ENCODE data around the gene PRR15L.
"Not testable (repeated sequence)": the region's sequence is repeated elsewhere in the genome, so short reads cannot be mapped to it uniquely, and the experiment has no call there.

The PRR15L gene

GRCh38 chr17:47988445-47988844, 30.8 kb upstream of the PRR15L start:
- DNase-seq (ENCODE audit: low read depth in 3 of 3): not testable (repeated sequence)

DNA sequence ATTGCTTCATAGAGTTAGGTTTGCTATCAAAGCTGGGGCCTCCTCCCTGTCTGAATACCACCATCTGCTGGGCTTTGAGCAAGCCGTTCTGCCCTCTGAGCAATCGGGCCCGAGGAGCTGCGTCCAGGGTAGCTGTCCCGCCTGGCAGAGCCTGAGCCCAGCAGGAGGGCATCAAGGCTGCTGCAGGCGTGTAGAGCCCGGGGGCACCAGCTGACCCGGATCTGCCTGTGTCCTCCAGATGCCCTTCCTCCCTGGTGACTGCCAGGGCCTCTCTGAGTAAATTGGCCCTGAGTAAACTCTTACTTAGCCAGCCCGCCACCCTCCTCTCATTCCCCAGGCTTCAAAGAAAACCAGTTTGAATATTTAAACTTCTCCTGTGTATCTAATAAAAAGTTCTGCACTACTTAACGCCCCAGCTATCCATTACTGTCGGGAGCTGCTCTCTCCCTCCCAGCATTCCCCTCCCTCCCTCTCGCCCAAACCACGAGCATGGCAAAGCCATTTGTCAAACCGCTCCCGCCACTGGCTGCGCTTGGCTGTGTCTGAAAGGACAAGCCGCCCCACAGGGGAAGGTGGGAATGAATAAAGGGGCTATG, 29.7 kb upstream of the PRR15L start:
- no peak for DNase-seq (ENCODE audit: low read depth in 3 of 3)

DNA sequence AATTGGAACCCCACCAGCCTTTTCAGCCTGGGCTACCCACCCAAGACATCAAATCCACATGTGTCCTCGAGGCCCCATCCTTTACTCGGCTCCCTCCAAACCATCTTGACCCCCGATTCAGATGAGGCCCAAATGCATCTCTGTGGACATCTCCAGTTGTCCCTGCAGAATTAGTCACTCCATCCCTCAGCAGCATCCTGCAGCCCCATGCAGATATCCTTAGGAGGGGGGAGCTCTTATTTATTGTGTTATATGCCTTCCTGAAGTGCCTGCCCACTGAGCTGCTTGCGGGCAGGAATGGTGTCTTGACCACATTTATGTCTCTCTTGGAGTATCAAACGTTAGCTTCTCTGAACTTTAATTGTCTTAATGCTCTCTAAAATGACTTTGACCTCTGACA, 28.8 kb upstream of the PRR15L start:
- DNase-seq (ENCODE audit: low read depth in 3 of 3): no peak

GRCh38 chr17:47983492-47984223, 26.0 kb upstream of the PRR15L start:
- no peak for DNase-seq (ENCODE audit: low read depth in 3 of 3)

DNA sequence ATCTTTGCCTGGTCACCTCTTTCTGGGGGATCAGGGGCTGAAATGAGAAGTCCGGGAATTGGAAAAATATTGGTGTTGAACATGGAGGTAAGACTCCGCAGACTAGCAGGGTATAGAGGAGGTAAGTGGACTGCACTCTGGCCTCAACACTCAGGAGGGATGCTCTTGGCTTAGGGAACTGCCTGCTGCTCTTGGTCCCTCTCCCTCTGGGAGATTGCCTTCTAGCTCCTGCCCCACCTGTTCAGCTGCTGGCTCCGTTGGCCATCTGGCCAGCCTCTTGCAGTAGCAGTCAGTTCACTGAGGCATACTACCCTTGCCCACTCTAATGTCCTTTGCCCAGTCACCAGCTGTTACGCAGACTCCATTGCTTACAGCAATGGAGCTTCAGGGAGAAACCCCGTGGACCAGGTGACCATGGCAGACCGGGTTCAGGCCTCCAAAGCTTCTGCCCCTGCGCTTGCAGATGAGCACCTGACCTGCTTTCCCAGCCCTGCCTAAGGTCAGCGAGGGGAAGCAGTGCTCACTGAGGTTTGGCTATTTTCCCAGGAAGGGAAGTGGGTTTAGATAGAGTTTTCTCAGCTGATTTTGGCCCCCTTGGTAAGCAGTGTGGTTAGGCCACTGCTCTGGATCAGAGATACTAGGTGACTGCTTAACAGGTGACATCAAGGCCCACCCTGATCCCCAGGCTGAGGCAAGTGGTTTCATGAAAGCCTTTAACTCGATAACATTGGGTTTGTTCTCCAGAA, 25.1 kb upstream of the PRR15L start:
- no peak for DNase-seq (ENCODE audit: low read depth in 3 of 3)

- no peak for DNase-seq (ENCODE audit: low read depth in 3 of 3)
These were observed 24.5 kb upstream of the PRR15L start for GRCh38 chr17:47982091-47982617.

GRCh38 chr17:47981462-47981861, 23.8 kb upstream of the PRR15L start:
- DNase-seq (ENCODE audit: low read depth in 3 of 3): no peak

DNA sequence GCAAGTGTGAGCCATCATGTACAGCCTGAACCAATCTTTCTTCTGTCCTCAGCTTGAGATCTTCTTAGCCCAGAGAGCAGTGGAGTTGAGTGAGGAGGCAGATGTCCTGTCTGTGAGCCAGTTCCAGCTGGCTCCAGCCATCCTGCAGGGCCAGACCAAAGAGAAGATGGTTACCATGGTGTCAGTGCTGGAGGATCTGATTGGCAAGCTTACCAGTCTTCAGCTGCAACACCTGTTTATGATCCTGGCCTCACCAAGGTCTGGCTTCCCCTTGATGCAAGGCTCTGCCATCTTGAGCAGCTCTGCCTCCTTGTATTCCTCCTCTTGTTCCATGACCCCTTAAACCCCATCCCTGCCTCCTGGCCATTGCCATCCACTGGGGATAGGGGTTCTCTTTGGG, 22.9 kb upstream of the PRR15L start:
- DNase-seq (ENCODE audit: low read depth in 3 of 3): no peak

- peak in 2 of 3 experiments; percentile 9 to 28 for DNase-seq (ENCODE audit: low read depth in 3 of 3)
These were observed 20.6 kb upstream of the PRR15L start for GRCh38 chr17:47978324-47978723.

- DNase-seq (ENCODE audit: low read depth in 3 of 3): no peak
These were observed 18.1 kb upstream of the PRR15L start for GRCh38 chr17:47975823-47976205.

DNA sequence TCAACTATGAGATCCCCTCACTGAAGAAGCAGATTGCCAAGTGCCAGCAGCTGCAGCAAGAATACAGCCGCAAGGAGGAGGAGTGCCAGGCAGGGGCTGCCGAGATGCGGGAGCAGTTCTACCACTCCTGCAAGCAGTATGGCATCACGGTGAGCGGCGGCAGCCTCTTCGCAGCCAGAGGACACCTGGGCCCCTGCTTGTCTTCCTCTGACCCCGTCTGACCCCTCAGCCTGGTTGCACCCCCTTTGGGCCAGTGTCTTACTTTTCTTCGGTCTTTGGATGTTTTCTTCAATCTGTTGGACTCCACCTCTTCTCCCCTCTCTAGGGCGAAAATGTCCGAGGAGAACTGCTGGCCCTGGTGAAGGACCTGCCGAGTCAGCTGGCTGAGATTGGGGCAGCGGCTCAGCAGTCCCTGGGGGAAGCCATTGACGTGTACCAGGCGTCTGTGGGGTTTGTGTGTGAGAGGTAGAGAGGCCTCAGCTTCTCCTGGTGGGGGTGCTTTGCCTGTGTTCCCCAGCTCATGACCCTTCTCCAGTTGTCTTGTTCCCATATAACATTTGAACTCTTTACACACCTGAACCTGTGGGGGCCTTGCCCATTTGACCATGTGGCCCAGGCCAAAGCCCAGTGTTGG, 17.6 kb upstream of the PRR15L start:
- DNase-seq (ENCODE audit: low read depth in 3 of 3): no peak

DNA sequence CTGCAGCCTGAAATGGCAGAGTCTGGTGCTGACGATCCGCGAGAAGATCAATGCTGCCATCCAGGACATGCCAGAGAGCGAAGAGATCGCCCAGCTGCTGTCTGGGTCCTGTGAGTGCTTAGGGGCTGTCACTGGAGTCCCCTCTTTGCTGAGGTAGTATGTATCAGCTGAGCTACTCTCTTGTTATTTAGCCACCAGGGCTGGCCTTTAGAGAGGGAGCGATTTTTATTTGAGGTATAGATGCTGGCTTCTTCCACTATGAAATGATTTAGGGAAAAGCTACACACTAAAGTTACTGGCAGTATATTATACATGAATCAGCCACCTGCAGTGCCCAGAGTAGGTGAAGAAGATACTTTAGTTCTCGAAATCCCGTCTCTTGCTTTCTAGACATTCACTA, 15.9 kb upstream of the PRR15L start:
- DNase-seq (ENCODE audit: low read depth in 3 of 3): no peak

- peak; percentile 98 to 100 (median 99) for DNase-seq (ENCODE audit: low read depth in 3 of 3)
These were observed 13.2 kb upstream of the PRR15L start, which contains the start of gene CDK5RAP3 for GRCh38 chr17:47970725-47971499. TSS of gene CDK5RAP3 (plus strand) at chr17:47971113. CDS start at chr17:47971147, 34 bp downstream.

DNA sequence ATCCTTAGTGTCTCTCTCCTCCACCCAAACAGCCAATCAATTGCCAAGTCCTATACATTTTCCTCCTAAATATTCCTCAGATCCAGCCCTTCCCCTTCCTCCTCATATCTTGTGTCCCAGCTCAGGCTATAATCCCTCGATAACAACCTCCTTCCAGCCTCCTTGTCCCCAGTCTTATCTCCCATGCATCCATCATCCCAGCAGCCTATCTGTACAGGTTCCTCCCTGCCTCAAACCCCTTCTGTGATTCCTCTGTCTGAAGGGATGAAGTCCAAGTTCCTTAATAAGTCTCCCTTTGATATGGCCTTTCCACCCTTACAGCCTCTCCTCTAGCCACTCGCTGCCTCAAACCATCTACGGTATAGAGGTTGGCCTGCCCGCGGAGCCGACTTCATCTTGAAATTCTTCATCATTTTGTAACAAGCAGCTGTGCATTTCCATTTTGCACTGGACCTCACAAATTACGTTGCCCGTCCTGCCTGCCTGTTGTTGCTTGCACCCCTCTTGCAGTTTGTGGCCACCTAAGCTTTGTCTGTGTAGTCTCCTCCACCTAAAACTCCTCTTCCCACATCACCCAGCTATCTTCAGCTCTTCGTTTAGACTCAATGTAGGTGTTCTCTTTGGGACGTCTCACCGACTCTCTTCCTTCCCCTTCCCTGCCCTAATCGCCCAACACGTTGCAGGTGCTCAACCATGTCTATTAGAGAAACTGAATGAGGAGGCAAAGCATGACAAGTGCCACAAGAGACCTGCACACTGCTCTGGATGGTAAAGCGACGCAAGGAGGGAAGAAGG, 12.4 kb upstream of the PRR15L start:
- DNase-seq (ENCODE audit: low read depth in 3 of 3): no peak

- DNase-seq (ENCODE audit: low read depth in 3 of 3): no peak
These were observed 11.2 kb upstream of the PRR15L start for GRCh38 chr17:47968836-47969235.

DNA sequence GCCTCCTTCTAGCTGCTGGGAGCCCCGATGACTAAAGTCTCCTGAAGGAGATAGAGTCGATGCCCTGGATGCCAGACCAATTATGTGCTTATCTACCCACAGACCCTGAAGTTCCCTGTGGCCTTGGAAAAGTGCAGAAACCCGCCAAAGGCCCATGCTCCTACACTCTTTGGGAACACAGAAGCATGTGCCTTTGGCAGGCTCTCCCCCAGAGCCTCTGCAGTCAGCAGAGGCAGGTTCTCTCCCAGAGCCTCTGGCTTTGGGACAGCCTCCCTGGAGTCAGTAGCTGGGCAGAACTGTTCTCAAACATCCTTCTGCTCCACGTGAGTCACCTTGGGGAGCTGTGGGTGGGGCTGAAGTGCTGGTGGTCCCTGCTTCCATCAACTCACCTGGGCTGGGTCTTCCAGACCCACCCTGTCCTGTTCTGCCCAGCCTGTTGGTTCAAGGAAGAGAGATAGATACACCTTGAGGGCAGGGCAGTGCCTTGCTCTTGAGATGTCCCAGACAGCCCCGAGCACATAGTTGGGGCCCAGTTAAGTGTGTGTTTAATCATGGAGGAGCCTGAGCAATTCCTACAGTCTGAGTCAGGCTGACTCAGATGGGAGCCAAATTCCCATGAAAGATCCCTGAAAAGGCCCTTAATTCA, 10.0 kb upstream of the PRR15L start:
- DNase-seq (ENCODE audit: low read depth in 3 of 3): no peak

DNA sequence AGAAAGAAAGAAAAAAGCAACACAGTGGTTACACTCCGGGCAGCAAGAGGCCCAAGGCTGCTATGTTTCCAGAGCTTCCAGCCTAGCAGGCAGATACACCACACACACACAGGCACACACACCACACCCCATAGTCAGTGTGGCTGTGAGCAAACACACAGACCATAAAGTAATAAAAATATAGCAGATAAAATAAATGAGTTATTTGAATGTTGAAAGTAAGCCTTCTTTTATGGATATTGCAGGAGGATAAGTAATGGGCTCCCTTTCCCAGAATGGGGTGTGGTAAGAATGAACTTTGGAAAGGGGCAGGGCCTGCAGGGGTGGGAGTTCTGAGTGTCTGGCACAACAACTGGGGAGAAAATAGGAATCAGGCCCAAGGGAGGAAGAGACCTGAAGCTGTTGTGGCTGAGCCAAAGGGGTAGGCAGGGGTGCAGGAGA, 8.4 kb upstream of the PRR15L start:
- DNase-seq (ENCODE audit: low read depth in 3 of 3): no peak

- DNase-seq (ENCODE audit: low read depth in 3 of 3): no peak
These were observed 7.2 kb upstream of the PRR15L start for GRCh38 chr17:47964856-47965255.

GRCh38 chr17:47962901-47963300, 5.2 kb upstream of the PRR15L start:
- DNase-seq (ENCODE audit: low read depth in 3 of 3): no peak

DNA sequence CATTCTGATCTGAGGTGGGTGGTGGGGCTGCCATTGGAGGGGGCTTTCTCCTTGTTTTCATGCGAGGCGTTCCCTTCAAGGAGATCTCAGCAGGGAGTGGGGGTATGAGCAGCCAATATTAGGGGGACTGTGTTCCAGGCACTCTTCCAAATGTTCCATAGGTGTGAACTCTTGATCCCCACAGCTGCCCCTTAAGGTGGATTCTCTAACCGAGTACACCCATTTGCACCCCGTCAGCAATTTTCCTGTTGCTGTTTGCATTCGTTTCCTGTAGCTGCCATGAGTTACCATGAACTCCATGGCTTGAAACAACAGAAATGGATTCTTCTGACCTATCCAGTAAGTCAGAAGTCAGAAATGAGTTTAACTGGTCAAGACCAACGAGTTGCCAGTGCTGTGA, 3.7 kb upstream of the PRR15L start:
- no peak for DNase-seq (ENCODE audit: low read depth in 3 of 3)
